Endodermal cell (in vitro differentiated cells): ENCODE data around the gene MALL. TPM values are rescaled to one million over a fixed set of nuclear protein-coding genes. Genes with fewer than 3 reads are reported as not detected.

Experiments
- DNase-seq: peaks from one replicate; pipeline ENCODE4 v3.0.0-alpha.2; 2017
- H3K27ac ChIP-seq: 2 replicates; pipeline ENCODE4 v1.5.1; 2013; ENCODE audit warnings: mild to moderate bottlenecking, low read depth, low read length, moderate library complexity
- H3K27me3 ChIP-seq: 2 replicates; pipeline ENCODE4 v1.6.1; 2013; ENCODE audit warnings: mild to moderate bottlenecking, low read length, moderate library complexity; ENCODE audit not compliant: insufficient read depth, control insufficient read depth, poor library complexity, severe bottlenecking
- H3K36me3 ChIP-seq: 2 replicates; pipeline ENCODE4 v1.7.0; 2013; ENCODE audit warnings: mild to moderate bottlenecking, low read length, moderate library complexity; ENCODE audit not compliant: control insufficient read depth, insufficient read depth
- H3K4me1 ChIP-seq: one replicate; pipeline ENCODE4 v1.7.0; 2013; ENCODE audit warnings: low read length; ENCODE audit not compliant: control insufficient read depth, insufficient read depth
- H3K4me3 ChIP-seq: 2 replicates; pipeline ENCODE4 v1.5.1; 2013; ENCODE audit warnings: mild to moderate bottlenecking, low read length, moderate library complexity
- H3K9ac ChIP-seq: 2 replicates; pipeline ENCODE4 v1.6.1; 2013; ENCODE audit warnings: mild to moderate bottlenecking, low read length, moderate library complexity; ENCODE audit not compliant: poor library complexity, severe bottlenecking; ENCODE audit errors: extremely low read depth
- H3K9me3 ChIP-seq: 2 replicates; pipeline ENCODE4 v1.6.1; 2013; ENCODE audit warnings: mild to moderate bottlenecking, low read length, moderate library complexity; ENCODE audit not compliant: control insufficient read depth
- H3K27ac Mint-ChIP-seq: 2 replicates; pipeline ENCODE4 v1.8.0; 2020; ENCODE audit warnings: mixed read lengths
- H3K27me3 Mint-ChIP-seq: 2 replicates; pipeline ENCODE4 v1.8.0; 2021; ENCODE audit warnings: mild to moderate bottlenecking, mixed read lengths; ENCODE audit not compliant: insufficient read depth
- H3K36me3 Mint-ChIP-seq: 2 replicates; pipeline ENCODE4 v1.8.0; 2020; ENCODE audit warnings: low read depth, mixed read lengths
- H3K4me1 Mint-ChIP-seq: 2 replicates; pipeline ENCODE4 v1.8.0; 2020; ENCODE audit warnings: mixed read lengths
- H3K4me3 Mint-ChIP-seq: 2 replicates; pipeline ENCODE4 v1.8.0; 2020; ENCODE audit warnings: mild to moderate bottlenecking, moderate library complexity, mixed read lengths
- H3K9me3 Mint-ChIP-seq: 2 replicates; pipeline ENCODE4 v1.8.0; 2020; ENCODE audit warnings: mild to moderate bottlenecking, mixed read lengths
- WGBS, 2 experiments: methylation state at CpG; one replicate each; pipeline versions ENCODE4 v1.1.5 to v1.1.7; 2013; ENCODE audit warnings: missing lambda C conversion rate in 2 of 2, mixed read lengths in 1 of 2; ENCODE audit not compliant: insufficient coverage in 1 of 2, insufficient read length in 1 of 2; 5-methylcytosine and 5-hydroxymethylcytosine counted together
- total RNA-seq, 2 donors: library from RNA; stranded (reverse); fragmentation: NEBNext Ultra II Directional in 1 of 2; extraction: Animal tissue kit (Norgen Biotek cat#: 25700) in 1 of 2; gene quantifications; 2 replicates in 1 of 2; 3 replicates in 1 of 2; pipeline ENCODE4 v1.2.1, GENCODE V29; 2021
- TF ChIP-seq, protein P1 (sequence below): fragments of 200-600 bp; sonication (generic); conservative IDR thresholded peaks from 2 replicates; pipeline ENCODE4 v1.5.0; 2021; ENCODE audit warnings: antibody characterized with exemption, mild to moderate bottlenecking

Gene MALL
- total RNA-seq, 2 donors from 2014 or later = 2.7 to 5.2 TPM

DNA sequence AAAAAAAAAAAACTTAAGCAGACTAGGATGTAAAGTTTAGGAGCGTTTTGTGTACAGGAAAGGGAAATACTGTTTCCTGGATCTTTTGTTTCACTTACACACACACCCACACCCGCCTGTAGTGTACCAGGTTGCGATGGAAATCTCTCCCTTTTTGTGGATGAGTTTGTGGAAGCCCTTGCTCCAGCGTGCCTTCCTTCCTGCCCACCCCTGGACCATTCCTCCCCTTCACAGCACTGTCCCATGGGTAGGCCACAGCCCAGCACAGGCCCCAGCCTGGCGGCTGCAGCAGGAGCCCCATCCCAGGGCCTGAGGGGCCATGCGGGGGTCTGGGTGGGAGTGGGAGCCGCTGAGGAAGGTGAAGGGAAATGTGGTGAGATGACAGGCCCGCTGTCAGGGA is 15.1 kb downstream of the MALL start:
- no peaks in the 10 kb centered on the region for H3K36me3 Mint-ChIP-seq
- 89% methylated on average over 8 of the region's 8 CpGs; no CpG with 5 or more reads in 1 of the 2 experiments for WGBS, 2 experiments
- H3K9ac ChIP-seq = no peak overlapping the region

DNA sequence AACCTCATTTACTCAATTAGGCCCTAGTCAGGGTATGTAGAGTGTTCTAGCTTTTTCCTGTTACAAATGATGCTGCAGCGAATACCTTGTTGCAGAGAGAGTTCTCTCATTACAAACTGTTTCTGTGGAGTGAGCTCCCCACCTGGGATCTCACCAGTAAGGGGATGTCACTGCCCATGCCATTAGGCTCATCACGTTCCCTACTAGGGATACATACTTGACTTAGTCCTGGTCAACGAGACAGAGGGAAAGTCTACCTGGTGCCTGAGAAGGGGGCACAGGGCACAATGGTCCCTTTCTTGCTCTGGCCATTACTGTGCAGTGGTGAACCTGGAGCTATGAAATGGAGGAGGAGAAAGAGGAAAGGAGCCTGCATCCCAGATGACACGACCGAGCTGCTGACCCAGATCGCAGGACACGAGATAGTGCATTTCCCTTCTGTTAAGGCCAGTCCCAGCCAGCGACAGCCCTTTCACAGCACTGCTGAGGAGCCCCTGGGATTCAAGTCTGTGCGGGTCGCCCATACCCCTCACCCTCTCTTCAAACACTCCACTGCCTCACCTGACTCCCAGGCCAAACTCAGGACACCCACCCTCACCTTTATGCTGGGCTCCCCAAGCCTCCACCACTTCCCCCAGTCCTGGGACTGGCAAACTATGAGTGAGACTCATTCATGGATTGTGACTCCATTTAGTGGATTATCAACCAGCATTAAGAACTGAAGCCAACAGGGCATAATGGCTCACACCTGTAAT is 16.0 kb downstream of the MALL start:
- no peak overlapping the region for H3K27ac ChIP-seq
- TF ChIP-seq, protein P1, sequence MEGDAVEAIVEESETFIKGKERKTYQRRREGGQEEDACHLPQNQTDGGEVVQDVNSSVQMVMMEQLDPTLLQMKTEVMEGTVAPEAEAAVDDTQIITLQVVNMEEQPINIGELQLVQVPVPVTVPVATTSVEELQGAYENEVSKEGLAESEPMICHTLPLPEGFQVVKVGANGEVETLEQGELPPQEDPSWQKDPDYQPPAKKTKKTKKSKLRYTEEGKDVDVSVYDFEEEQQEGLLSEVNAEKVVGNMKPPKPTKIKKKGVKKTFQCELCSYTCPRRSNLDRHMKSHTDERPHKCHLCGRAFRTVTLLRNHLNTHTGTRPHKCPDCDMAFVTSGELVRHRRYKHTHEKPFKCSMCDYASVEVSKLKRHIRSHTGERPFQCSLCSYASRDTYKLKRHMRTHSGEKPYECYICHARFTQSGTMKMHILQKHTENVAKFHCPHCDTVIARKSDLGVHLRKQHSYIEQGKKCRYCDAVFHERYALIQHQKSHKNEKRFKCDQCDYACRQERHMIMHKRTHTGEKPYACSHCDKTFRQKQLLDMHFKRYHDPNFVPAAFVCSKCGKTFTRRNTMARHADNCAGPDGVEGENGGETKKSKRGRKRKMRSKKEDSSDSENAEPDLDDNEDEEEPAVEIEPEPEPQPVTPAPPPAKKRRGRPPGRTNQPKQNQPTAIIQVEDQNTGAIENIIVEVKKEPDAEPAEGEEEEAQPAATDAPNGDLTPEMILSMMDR = no peak
- H3K36me3 Mint-ChIP-seq = no peaks in the 10 kb centered on the region
- no peak overlapping the region for H3K27ac Mint-ChIP-seq
- no peak overlapping the region for H3K4me3 Mint-ChIP-seq
- DNase-seq = peak; percentile 28
- no peak overlapping the region for H3K9ac ChIP-seq
- WGBS, 2 experiments = 79 to 80% methylated on average over 3 to 10 of the region's 10 CpGs
- H3K9me3 Mint-ChIP-seq = no peaks in the 10 kb centered on the region
- no peaks in the 10 kb centered on the region for H3K4me1 ChIP-seq
- H3K4me3 ChIP-seq = no peak overlapping the region
- H3K4me1 Mint-ChIP-seq = no peaks in the 10 kb centered on the region
- no peaks in the 10 kb centered on the region for H3K27me3 ChIP-seq
- peaks cover 1% of the 10 kb centered on the region for H3K27me3 Mint-ChIP-seq
- H3K36me3 ChIP-seq = no peaks in the 10 kb centered on the region
- H3K9me3 ChIP-seq = no peaks in the 10 kb centered on the region

More for the DNA sequence above, 15.1 kb downstream of the MALL start:
- Mint-ChIP-seq H3K9me3 (no peaks in the 10 kb centered on the region), H3K4me1 (no peaks in the 10 kb centered on the region), H3K27ac (no peak overlapping the region), H3K4me3 (no peak overlapping the region), H3K27me3 (peaks cover 3% of the 10 kb centered on the region)
- Histone ChIP-seq H3K4me3 (no peak overlapping the region), H3K4me1 (no peaks in the 10 kb centered on the region), H3K27me3 (no peaks in the 10 kb centered on the region), H3K36me3 (no peaks in the 10 kb centered on the region), H3K9me3 (no peaks in the 10 kb centered on the region), H3K27ac (no peak overlapping the region)
- TF ChIP-seq, protein P1 = no peak
- DNase-seq = no peak

DNA sequence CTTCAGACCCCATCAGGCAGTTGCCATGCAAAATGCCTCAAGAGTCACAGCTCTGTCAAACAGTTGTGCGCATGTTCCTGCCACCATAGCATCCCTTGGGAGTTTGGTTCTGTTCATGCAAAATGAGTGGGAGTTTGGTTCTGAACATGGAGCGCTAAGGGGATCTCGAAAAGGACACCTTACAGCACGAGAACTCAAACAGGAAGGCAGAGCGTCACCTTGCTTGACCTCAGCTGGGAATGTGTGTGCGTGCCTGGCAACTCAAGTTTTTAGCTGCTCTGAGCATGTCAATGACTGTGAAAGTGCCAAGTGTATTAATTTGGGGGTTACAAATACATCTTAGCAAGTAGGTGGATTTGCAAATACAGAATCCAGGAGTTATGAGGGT is 16.6 kb downstream of the MALL start:
- Histone ChIP-seq H3K27ac (no peak overlapping the region), H3K27me3 (no peaks in the 10 kb centered on the region), H3K4me1 (no peaks in the 10 kb centered on the region), H3K9ac (no peak overlapping the region), H3K4me3 (no peak overlapping the region), H3K9me3 (no peaks in the 10 kb centered on the region), H3K36me3 (no peaks in the 10 kb centered on the region)
- Mint-ChIP-seq H3K27me3 (peaks cover 1% of the 10 kb centered on the region), H3K36me3 (no peaks in the 10 kb centered on the region), H3K9me3 (no peaks in the 10 kb centered on the region), H3K4me1 (no peaks in the 10 kb centered on the region), H3K27ac (peak overlapping the region; percentile 48), H3K4me3 (no peak overlapping the region)
- peak; percentile 32 for DNase-seq
- WGBS, 2 experiments = 93 to 97% methylated on average over 3 to 6 of the region's 6 CpGs
- TF ChIP-seq, protein P1 = no peak
